Esophagus squamous epithelium (tissue), 5 donors: ENCODE data around the gene MGAT5. TPM values are rescaled to one million over a fixed set of nuclear protein-coding genes. Genes with fewer than 3 reads are reported as not detected.

Source experiments
- DNase-seq: peaks from one replicate; lab custom pipeline; 2025; lab: John Stamatoyannopoulos, UW
- H3K27ac ChIP-seq, 4 donors: fragments of 200-600 bp; sonication (generic); one replicate each; pipeline ENCODE4 v1.5.1; 2016 to 2019; ENCODE audit warnings: mild to moderate bottlenecking in 1 of 4
- H3K27me3 ChIP-seq, 4 donors: fragments of 200-600 bp; sonication (generic); 1 replicate in 3 of 4; 2 replicates in 1 of 4; pipeline versions ENCODE4 v1.5.1 to v1.6.0; 2017 to 2021; ENCODE audit warnings: antibody characterized with exemption in 1 of 4
- H3K36me3 ChIP-seq, 3 donors: fragments of 200-600 bp; sonication (generic); one replicate each; pipeline ENCODE4 v1.5.1; 2016 to 2019
- H3K4me1 ChIP-seq, 3 donors: fragments of 200-600 bp; sonication (generic); one replicate each; pipeline ENCODE4 v1.5.1; 2017 to 2019
- H3K4me3 ChIP-seq, 4 donors: fragments of 200-600 bp; sonication (generic); 1 replicate in 3 of 4; 2 replicates in 1 of 4; pipeline ENCODE4 v1.5.1; 2016 to 2019; ENCODE audit warnings: mild to moderate bottlenecking in 2 of 4, moderate library complexity in 1 of 4
- H3K9me3 ChIP-seq, 3 donors: fragments of 200-600 bp; sonication (generic); one replicate each; pipeline ENCODE4 v1.5.1; 2016 to 2019
- POLR2A ChIP-seq, 4 donors: fragments of 450-650 bp; IDR thresholded peaks; one replicate each; pipeline ENCODE4 v1.6.1; 2017; ENCODE audit warnings: antibody characterized with exemption in 4 of 4, mild to moderate bottlenecking in 4 of 4, moderate library complexity in 3 of 4
- WGBS, 2 donors: methylation state at CpG; one replicate each; pipeline ENCODE4 v1.1.5; 2018; 5-methylcytosine and 5-hydroxymethylcytosine counted together
- intact Hi-C: fragments of 100-400 bp; cut with DNase I; formaldehyde crosslinking; loops from one replicate; pipeline ENCODE4 v1.15.0; 2022
- total RNA-seq, 4 donors: library from RNA; depleted of rRNA; stranded (reverse); fragments of >200 nt; gene quantifications; one replicate each; pipeline ENCODE4 v1.1.0, GENCODE V29; 2016
- TF ChIP-seq, protein P1 (sequence below), 6 experiments: fragments of 450-650 bp in 4 of 6; fragments of 200-600 bp in 2 of 6; sonication (generic) in 2 of 6; IDR thresholded peaks; one replicate each; pipeline ENCODE4 v1.5.1; 2016 to 2019; ENCODE audit warnings: antibody characterized with exemption in 6 of 6, mild to moderate bottlenecking in 4 of 6, moderate library complexity in 4 of 6
- donor health status: DM: yes; HTN: yes; CAD: no.

Gene MGAT5
- total RNA-seq, 4 donors from 2014 or later = 14.2 to 29.2 (median 24.6) TPM

DNA sequence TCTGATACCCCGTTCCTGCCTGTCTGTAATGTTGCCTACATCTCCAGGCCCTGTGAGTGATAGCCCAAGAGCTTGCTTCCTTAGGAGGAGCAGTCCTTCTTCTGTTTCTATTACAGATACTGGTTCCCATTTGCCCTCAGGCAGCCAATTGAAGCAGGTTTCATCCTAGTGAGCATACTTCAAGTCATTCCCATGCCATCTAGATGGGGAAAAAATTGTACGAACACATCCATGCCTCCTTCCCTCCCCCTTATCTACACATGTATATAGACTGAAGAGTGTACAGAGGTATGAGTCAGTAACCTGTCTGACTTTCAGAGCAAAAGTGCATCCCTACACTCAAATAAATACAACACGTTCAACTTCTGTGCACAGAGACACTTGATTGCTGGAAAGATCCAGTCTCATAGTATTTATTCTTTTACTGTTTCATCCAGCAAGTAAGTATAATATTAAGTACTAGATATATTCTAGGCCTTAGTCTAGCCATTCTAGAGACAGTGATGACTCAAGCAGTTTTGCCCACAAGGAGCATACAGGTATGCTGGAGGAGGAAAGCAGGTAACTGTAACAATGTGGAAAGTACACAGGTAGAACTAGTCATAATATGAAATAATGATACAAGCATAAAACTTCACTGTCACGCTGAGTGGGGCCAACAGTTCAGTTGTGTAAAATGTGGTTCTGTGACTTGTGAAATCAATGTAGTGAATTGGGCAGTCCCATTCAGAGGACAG lies 153.4 kb downstream of the MGAT5 start:
- H3K27me3 ChIP-seq = no peaks in the 10 kb centered on the region
- H3K4me3 ChIP-seq = no peak overlapping the region
- no peak for DNase-seq
- H3K4me1 ChIP-seq = peaks cover 15 to 80% (median 38%) of the 10 kb centered on the region in 3 donors
- WGBS, 2 donors = 78 to 80% methylated on average over 4 of the region's 4 CpGs
- no peak overlapping the region for H3K27ac ChIP-seq
- peaks cover 0 to 17% (median 8%) of the 10 kb centered on the region in 3 donors for H3K36me3 ChIP-seq
- no peak for TF ChIP-seq POLR2A (IDR thresholded peaks at IDR 0.05)
- TF ChIP-seq, protein P1, sequence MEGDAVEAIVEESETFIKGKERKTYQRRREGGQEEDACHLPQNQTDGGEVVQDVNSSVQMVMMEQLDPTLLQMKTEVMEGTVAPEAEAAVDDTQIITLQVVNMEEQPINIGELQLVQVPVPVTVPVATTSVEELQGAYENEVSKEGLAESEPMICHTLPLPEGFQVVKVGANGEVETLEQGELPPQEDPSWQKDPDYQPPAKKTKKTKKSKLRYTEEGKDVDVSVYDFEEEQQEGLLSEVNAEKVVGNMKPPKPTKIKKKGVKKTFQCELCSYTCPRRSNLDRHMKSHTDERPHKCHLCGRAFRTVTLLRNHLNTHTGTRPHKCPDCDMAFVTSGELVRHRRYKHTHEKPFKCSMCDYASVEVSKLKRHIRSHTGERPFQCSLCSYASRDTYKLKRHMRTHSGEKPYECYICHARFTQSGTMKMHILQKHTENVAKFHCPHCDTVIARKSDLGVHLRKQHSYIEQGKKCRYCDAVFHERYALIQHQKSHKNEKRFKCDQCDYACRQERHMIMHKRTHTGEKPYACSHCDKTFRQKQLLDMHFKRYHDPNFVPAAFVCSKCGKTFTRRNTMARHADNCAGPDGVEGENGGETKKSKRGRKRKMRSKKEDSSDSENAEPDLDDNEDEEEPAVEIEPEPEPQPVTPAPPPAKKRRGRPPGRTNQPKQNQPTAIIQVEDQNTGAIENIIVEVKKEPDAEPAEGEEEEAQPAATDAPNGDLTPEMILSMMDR (IDR thresholded peaks at IDR 0.05) = no peak
- intact Hi-C loops = no loop called here
- H3K9me3 ChIP-seq = no peaks in the 10 kb centered on the region

GRCh38 chr2:134408386-134408785 lies 154.5 kb downstream of the MGAT5 start:
- H3K27me3 ChIP-seq = no peaks in the 10 kb centered on the region
- H3K36me3 ChIP-seq = peaks cover 0 to 19% (median 8%) of the 10 kb centered on the region in 3 donors
- H3K27ac ChIP-seq = peak overlapping the region in 1 of 4 donors; percentile 12
- no peak overlapping the region for H3K4me3 ChIP-seq
- no peak for TF ChIP-seq POLR2A (IDR thresholded peaks at IDR 0.05)
- TF ChIP-seq, protein P1 (IDR thresholded peaks at IDR 0.05) = no peak
- 46 to 59% methylated on average over 3 of the region's 3 CpGs for WGBS, 2 donors
- no peak for DNase-seq
- no peaks in the 10 kb centered on the region for H3K9me3 ChIP-seq
- intact Hi-C loops = no loop called here
- H3K4me1 ChIP-seq = peaks cover 15 to 73% (median 35%) of the 10 kb centered on the region in 3 donors

- H3K9me3 ChIP-seq = no peaks in the 10 kb centered on the region
- H3K27me3 ChIP-seq = no peaks in the 10 kb centered on the region
- no peak overlapping the region for H3K4me3 ChIP-seq
- intact Hi-C loops = no loop called here
- peaks cover 15 to 73% (median 35%) of the 10 kb centered on the region in 3 donors for H3K4me1 ChIP-seq
- no peak for DNase-seq
- peaks cover 0 to 15% (median 8%) of the 10 kb centered on the region in 3 donors for H3K36me3 ChIP-seq
- no peak for TF ChIP-seq POLR2A (IDR thresholded peaks at IDR 0.05)
- TF ChIP-seq, protein P1 (IDR thresholded peaks at IDR 0.05) = no peak
- WGBS, 2 donors = 61 to 74% methylated on average over 3 of the region's 3 CpGs
- H3K27ac ChIP-seq = no peak overlapping the region
Observed at GRCh38 chr2:134408791-134409190, 154.9 kb downstream of the MGAT5 start.

- Histone ChIP-seq H3K9me3 (no peaks in the 10 kb centered on the region), H3K27me3 (no peaks in the 10 kb centered on the region), H3K4me3 (no peak overlapping the region), H3K4me1 (peaks cover 15 to 71% (median 35%) of the 10 kb centered on the region in 3 donors), H3K27ac (no peak overlapping the region), H3K36me3 (peaks cover 0 to 8% (median 8%) of the 10 kb centered on the region in 3 donors)
- WGBS, 2 donors = 56 to 69% methylated on average over 2 of the region's 2 CpGs
- TF ChIP-seq POLR2A (IDR thresholded peaks at IDR 0.05) = no peak
- TF ChIP-seq, protein P1 (IDR thresholded peaks at IDR 0.05) = no peak
- intact Hi-C loops = loop anchor here (10.0 kb wide), 1 partner anchor 295 kb away; no protein-coding TSS in a partner anchor
- no peak for DNase-seq
Observed at GRCh38 chr2:134410006-134410405, 156.1 kb downstream of the MGAT5 start.

DNA sequence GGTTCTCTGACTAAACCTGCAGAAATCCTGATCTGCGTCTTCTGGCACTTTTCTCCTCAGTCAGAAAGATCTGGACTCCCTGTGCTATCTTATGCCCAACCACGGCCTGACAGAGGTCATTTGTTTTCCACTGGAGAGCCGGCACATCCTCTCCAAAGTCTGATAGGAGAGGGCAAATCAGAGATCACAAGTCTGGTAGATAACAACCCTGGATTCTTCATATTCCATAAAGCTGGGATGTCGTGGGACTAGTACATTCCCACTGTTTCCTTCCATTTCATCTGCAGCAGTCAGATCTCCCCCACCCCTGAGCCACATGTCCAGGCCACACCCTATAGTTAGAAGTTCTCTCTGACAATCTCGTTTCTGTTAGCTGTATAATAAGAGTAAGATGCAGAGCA lies 157.0 kb downstream of the MGAT5 start:
- TF ChIP-seq POLR2A (IDR thresholded peaks at IDR 0.05) = no peak
- TF ChIP-seq, protein P1 (IDR thresholded peaks at IDR 0.05) = no peak
- Histone ChIP-seq H3K36me3 (peaks cover 0 to 8% (median 8%) of the 10 kb centered on the region in 3 donors), H3K27ac (no peak overlapping the region), H3K27me3 (no peaks in the 10 kb centered on the region), H3K4me3 (no peak overlapping the region), H3K9me3 (no peaks in the 10 kb centered on the region), H3K4me1 (peaks cover 11 to 62% (median 33%) of the 10 kb centered on the region in 3 donors)
- DNase-seq = no peak
- intact Hi-C loops = loop anchor here (10.0 kb wide), 1 partner anchor 296 kb away; no protein-coding TSS in a partner anchor
- 57 to 60% methylated on average over 5 of the region's 5 CpGs for WGBS, 2 donors
